Left forelimb (tissue), 1 donor: ENCODE measurements around the gene NTN4.
"Not testable (repeated sequence)": the region's sequence is repeated elsewhere in the genome, so short reads cannot be mapped to it uniquely, and the experiment has no call there.

Experiments used
- DNase-seq: peaks from one replicate; pipeline ENCODE4 v3.0.0-alpha.2; 2018; ENCODE audit warnings: low spot score

The NTN4 gene

DNA sequence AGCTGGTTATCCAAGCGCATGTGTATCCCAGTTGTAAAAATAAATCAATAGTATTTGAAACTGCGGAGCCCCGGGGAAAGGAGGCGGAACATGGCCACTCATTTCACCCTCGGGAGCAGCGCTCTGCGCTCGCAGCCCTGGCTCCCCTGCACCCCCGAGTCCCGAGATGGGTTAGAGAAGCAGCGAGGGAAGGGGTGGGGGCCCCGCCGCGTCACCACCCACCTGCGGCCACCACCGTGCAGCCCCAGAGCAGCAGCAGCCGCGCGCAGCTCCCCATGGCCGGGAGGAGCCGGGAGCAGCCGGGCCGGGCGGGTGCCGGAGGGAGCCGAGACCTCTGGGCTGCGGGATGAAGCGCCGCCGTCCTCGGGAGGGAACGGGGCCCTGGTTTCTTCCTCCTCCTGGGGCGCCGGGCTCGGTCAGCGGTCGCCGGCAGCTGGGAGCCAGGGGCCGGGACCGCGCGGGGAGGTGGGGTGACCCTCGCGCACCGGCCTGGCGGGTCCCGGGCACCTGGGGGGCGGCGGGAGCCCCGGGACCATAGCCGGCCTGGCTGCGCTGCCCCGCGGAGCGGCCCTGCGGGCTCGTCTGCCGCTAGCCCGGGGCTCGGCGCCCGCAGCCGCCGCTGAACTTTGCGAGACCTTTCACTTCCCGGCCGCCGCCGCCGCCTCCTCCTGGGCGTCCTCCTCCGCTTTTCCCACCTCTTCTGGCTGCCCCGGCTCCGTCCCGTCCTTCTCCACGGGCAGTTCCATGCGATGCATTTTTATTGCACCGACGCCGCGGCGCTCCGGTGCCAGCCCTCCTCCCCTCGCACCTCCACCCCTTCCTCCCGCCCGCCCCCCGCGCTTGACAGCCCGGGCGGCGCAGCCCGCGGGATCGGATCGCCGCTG, at the start of gene NTN4:
NTN4 (minus strand) TSS at position 732 of the 884 bp plus-strand sequence; CDS start at position 277, 455 bp downstream.
- DNase-seq = peak; percentile 71

DNA sequence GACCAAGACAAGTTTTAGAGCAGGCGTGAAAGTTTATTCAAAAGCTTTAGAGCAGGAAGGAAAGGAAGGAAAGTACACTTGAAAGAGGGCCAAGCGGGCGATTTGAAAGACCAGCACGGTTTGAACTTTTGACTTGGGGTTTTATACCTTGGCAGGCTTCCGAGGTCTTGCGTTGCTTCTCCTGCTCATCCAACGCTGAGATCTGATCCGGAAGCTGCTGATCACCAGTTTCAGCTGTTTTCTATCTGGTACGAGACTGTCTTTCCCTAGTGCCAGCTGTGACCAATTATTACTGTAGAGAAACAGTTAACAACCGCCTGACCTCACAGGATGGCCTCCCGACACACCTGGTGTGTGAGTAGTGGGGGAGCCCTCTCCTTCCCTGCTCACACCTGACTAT, 47.6 kb upstream of the NTN4 start:
- no peak for DNase-seq

DNA sequence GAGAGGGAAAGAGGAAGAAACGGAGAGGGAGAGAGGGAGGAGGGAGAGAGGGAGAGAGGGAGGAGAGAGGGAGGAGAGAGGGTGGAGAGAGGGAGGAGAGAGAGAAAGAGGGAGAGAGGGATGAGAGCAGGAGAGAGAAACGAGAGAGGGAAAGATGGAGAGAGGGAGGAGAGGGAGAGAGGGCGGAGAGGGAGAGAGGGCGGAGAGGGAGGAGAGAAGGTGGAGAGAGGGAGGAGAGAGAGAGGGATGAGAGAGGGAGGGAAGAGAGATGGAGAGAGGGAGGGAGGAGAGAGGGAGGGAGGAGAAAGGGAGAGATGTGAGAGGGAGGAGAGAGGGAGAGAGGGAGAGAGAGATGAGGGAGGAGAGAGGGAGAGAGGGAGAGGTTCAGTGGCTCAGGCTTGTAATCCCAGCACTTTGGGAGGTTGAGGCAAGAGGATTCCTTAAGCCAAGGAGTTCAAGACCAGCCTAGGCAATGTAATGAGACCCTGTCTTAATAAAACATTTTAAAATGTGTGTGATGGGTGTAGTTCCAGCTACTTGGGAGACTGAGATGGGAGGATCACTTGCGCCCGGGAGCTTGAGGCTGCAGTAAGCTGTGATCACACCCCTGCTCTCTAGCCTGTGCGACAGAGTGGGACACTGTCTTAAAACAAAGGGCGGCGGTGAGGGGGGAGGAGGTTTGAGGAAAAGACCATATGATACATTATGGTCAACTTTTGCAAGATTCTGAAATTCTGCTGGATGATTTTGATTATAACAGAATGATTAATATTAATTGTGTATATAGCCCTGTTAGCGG, 46.9 kb upstream of the NTN4 start:
- DNase-seq = no peak

DNA sequence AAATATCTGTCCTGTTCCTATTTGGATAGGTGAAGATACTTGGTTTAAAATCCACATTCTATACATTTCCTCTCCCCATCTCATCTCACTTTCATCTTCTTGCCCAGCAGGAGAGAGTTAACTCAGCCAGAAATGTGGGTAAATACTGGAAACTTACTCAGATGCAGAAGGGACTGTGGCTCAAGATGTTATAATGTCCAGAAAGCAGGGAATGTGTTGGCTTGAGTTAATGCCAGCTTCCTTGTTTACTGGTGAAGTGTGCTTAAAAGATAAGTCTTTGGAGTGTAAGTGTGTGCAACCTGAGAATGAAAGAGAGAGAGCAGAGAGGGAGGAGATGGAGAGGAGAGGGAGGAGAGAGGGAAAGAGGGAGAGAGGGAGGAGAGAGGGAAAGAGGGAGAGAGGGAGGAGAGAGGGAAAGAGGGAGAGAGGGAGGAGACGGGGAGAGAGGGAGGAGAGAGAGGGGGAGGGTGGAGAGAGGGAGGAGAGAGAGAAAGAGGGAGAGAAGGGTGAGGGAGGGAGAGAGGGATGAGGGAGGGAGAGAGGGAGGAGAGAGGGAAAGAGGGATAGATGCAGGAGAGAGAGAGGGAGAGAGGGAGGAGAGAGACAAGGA, 46.2 kb upstream of the NTN4 start:
- DNase-seq = no peak

DNA sequence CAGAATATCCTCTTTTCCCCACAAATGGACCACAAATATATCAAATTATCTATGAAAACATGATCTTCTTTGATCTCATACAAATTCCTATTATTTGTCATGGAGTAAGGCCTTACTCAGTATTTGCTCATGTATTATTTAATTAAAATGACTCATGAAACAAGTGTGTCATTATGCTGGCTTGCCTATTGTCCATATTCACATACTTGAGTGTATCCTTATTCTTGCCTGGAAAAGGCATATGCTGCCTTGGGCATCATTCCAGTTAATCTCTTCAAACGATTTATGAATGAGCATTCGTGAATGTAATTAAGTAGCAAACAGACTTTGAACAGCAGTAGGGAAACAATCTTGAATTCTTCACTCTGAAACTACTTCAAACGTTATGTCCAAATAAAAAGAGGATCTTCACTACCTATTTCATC, 45.6 kb upstream of the NTN4 start:
- DNase-seq = no peak

DNA sequence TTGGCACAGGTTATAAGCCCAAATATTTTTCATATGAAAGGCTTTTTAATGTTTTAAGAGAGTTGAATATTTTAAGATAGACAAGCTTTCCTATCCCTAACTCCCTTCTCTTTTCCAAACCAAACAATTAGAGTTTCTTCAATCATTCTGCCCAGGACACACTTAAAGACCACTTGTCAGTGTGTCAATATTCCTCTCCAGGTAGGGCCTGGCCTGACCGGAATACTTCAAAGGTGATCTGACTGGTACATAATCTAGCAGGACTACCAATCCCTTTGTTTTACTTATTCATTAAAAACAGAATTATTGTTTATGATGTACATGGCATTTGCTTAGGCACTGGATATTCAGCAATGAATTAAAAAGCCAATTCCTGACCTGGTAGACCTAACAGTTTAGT, 44.0 kb upstream of the NTN4 start:
- DNase-seq = no peak

DNA sequence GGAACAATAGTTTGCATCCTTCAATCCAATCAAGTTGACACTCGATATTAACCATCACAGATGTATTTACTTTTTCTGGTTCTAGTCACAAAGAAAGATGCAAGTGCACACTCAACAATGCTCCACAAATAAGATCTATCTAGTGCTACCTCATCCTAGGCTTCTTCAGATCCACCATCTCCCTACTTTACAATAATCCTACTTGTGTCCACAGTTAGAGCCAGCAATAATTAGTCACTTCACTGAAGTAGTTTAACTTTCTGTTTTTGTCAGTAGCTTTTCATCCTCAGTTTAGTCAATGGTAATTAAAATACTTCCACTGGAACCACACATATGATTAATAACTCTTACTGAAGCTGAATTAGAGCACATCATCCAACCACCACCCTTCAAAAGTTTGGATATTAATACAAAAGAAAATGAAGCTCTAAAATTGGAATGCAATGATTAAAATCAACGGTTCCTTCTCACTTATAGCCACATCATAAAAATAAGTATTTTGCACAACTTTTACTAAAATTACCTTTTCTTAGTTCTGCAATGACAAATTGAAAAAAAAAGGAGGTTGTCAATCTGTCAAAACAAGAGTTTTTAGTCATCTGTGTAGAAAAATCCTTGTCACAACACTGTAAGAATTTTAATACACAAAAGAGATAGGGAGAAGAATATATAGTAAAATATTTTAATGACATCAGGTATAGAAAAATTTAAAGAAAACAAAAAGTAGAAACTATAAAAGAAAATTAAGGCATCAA, 39.9 kb upstream of the NTN4 start:
- no peak for DNase-seq

DNA sequence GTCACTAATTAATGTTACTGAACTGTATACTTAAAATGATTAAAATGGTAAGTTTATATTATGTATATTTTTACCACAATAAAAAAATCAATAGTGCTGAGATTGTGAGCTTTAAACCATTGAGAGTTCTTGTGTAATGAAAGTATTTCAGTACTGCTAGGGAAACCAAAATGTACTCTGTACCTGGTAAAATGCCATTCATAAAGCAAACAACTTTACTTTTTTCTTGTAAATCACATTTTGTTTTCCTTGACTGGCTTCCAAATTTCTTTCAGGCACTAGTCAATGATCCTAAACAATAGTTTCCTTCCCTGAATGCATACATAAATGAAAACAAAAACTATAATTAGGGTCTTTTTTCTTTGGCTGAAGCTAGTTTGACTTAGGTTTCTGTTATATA, 38.8 kb upstream of the NTN4 start:
- no peak for DNase-seq

DNA sequence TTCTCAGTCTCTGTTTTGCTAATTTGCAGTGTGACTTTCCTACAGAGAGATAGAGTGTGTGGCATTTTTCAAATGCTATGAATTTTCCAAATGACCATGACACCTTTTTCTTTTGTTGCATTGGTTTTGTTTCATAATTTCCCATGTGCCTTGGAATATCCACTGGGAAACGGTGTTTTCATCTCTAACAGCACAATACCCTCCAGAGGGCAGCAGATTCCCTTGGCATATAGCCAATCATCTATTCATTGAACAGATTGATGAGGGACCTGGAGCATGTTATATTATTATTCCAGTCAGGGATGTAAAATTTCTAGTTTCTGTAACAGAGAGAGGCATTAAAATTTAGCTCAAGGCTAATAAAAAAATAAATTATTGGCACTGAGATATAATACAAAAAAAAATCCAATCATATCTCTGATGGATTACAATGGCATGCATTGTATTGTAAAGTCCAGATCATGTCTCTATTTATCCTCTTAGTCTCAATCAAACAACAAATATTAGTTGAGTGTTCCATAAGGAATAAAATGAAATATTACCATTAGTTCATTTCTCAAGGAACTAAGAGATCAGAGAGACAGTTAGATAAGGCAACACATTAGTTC, 29.6 kb upstream of the NTN4 start:
- no peak for DNase-seq

DNA sequence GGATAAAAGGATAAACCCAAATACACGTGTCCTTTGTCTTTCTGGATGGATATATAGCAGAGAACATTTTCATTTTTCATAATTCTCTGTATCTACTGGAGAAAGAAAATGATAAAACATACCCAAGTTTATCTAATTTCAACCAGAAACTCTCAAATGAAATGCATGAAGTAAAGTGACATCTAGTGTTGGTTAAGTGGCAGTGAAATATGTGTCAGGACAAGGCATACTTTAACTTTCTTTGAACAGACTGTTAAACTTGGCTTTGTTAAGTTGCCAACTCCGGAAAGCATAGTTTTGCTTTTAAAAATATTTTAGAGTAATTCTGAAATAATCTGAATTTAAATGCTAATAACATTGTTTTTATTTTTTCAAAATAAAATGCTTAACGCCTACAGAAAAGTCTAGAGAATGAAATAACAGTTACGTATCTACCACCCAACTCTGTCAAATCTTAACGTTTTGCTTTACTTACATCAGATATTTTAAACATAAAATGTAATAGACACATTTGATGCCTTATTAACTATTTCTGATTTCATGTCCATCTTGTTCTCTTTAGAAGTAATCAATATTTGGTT, 25.2 kb upstream of the NTN4 start:
- DNase-seq = no peak

DNA sequence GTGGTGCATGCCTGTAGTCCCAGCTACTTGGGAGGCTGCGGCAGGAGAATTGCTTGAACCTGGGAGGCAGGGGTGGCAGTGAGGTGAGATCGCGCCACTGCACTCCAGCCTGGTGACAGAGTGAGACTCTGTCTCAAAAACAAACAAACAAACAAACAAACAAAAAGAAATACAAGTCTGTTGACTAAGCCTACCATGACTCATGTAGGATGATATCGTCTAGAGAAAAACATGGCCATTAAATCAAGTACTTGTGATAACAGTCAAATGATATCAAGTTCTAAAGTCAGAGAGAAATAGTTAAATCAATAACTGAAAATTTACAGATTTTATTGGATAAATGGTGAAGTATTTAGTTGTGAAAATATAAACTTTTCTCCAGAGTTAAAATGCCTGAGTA, 21.6 kb upstream of the NTN4 start:
- not testable (repeated sequence) for DNase-seq

DNA sequence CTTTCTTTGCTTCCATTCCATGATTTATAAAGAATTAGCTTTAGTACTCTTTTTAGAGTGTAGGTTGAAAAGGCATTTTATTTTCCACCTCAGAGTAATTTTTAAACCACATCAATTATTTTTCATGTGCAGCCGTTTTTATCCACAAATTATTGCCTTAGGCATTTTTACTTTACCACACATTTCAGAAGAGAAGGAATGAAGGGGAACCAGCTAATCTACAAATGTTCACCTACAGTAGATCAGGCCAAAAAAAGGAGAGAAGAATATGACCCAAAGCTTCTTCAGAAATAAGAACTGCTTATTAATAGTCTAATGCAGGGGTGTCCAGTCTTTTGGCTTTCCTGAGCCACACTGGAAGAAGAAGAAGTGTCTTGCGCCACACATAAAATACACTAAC, 19.8 kb upstream of the NTN4 start:
- no peak for DNase-seq

DNA sequence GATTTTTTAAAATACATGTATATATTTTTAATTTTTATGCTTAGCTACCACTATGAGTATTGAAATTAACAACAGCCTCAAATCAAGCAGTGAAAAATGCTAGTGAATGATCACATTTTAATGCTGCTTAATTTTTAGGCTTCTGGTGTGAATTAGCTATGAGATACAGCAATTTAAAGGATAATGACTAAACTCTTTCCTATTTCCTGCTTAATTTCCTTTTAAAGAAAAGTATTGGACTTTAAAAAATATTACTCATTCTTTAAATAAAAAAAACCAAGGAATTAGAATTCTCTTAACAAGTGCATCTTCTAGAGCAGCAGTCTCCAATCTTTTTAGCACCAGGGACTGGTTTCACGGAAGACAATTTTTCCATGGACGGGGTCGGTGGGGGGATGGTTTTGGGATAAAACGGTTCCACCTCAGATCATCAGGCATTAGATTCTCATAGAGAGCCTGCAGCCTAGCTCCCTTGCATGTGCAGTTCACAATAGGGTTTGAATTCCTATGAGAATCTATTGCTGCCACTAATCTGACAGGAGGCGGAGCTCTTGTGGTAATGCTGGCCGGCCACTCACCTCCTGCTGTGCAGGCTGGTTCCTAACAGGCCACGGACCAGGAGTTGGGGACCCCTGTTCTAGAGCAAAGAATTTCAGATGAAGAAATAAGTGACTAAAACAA, 18.6 kb upstream of the NTN4 start:
- no peak for DNase-seq

DNA sequence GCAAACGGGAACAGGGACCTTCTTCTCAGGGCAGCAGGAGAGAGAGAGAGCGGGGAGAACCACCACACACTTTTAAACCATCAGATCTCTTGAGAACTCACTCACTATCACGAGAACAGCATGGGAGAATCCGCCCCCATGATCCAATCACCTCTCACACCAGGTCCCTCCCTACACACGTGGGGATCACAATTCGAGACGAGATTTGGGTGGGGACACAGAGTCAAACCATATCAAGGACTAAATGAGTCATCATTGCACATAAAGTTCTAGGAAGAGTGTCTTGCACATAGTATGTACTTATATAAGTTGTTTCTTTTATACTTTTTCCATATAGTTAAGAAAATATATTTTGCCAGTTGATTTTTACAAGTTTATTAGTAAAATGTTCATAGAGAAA, 17.6 kb upstream of the NTN4 start:
- DNase-seq = no peak

DNA sequence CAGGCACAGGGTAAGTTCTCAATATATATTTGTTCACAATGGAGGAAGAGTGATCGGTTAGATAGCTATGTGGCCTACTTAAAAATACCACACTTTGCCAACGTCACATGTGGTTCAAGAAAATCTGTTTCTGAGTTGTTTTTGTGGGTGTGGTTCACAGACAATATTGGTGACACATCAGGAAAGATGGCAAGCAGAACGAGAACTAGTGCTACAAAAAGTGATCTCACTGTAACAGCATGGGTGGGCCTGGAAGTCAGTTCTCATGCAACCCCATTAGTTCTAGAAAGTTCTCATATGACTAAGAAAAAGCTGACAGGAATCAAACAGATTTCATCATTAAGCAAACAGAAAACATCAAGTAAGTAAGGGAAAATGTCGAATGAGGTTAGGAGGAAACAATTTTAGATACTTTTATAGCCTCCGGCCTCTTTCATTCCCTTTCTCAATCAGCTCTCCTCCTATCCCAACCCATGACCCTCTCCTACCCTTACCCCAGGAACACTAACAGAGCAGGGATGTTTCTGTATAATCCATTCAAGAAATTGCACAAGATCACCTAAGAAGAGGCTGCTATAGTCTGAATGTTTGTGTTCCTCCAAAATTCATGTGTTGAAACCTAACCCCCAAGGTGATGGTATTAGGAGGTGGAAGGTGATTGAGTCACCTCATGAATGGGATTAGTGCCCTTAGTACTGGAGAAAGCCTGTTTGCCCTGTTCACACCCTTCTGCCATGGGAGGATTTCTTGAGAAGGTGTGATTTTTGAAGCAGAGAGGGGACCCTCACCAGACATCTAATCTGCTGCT, 15.5 kb upstream of the NTN4 start:
- DNase-seq = no peak

DNA sequence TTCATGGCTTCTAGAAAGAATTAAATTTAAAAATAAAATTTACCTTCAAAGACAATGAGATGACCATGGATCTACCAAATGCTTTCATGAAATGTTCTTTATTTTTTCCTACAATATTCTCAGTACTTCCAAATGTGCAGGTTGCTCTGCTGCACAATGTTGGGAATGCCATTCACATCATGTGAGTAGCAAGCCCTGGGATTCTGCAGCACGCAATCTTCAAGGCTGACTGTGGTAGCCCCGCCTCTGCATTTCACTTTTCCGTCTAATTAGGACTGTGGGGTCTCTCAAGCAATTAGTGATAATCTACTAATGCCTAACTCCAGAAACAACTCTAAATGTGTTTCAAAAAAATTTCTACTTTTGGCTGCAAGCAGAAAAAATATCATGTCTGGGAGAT, 13.7 kb upstream of the NTN4 start:
- no peak for DNase-seq

DNA sequence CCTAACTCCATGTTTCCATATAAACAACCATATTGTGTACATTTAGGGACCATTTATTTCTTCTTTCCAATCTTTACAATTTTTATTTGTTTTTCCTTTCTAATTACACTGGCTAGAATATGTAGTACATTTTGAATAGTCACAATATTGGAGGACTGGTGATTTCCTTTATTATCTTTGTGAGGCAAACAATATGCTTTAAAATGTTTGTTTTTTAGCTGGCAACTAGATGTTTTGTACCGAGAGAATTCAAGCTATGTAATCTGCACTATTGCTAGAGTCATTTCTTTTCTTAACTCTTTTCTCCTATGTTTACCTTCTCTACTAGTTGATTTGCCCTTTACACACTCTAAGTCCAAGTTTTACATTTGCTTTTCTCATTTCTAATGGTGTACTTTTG, 13.3 kb upstream of the NTN4 start:
- no peak for DNase-seq

DNA sequence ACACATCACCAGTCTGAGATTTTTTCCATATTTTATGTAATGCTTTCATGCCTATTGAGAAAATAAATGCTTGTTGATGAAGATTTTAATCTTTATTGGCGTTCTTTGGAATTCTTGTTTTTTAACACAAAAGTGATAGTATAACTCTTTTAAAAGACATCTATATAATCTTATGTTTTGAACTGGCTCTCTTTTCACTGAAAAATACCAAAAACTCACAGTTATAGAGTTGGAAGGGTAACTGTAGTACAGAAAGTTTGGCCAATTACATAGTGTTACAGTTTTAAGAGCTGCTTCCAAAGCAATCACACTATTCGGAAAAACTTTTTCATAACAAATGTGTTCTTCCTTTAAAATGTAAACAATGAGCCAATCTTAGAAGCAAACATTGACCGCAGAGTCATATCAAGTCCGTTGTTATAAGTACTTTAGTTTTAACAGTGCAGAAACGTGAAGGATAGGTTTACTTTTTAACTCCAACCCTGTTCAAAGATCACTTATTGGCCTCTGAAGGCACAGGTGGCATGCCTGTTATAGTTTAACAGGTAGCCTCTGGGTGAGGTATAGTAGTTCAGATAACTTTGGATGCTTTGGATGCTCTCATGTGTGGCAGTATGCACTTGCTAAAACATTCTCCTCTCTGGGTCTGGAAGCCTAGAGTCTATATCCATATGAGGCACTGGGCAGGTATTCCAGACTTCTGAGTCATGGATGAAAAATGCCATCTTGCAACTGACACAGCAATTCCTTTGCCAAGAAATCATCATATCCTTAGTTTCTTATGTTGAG, 12.1 kb upstream of the NTN4 start:
- no peak for DNase-seq

DNA sequence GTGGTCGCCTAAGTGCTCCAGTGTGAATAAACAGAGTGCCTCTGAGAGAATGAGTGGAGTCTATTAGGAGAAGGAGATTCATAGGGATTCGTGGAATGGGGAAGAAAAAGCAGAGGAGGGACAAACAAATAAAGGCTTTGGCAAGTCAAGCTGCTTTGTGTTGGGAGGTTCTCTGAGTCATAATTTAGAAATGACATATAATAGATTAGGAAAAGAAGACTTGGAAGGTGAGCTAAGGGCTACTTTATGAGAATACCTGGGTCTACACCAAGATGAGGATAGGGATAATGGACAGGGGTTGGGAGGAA, 6.4 kb upstream of the NTN4 start:
- no peak for DNase-seq
